Measurements from ENCODE around the gene MAGI3.

Gene MAGI3

GRCh38 chr1:113511269-113511668, 121.0 kb downstream of the MAGI3 start:
- DNase-seq (ENCODE audit: extremely low spot score), result no peak
- TF ChIP-seq CTCF (IDR thresholded peaks at IDR 0.05; ENCODE audit: control extremely low read depth, extremely low read depth, low read depth, missing control alignments), result no peak
- CTCF ChIA-PET, result no interaction called here
- POLR2A ChIA-PET, result no interaction called here

GRCh38 chr1:113515498-113515897, 125.2 kb downstream of the MAGI3 start:
- ChIA-PET CTCF (no interaction called here), POLR2A (no interaction called here)
- no peak for TF ChIP-seq CTCF (IDR thresholded peaks at IDR 0.05; ENCODE audit: control extremely low read depth, extremely low read depth, low read depth, missing control alignments)

GRCh38 chr1:113517346-113517745, 127.0 kb downstream of the MAGI3 start:
- no peak for DNase-seq (ENCODE audit: extremely low spot score)
- POLR2A ChIA-PET, result no interaction called here

More at GRCh38 chr1:113515498-113515897, 125.2 kb downstream of the MAGI3 start:
- DNase-seq (ENCODE audit: extremely low spot score), result no peak

GRCh38 chr1:113517983-113518382, 127.7 kb downstream of the MAGI3 start:
- DNase-seq (ENCODE audit: extremely low spot score), result no peak
- ChIA-PET POLR2A (no interaction called here), CTCF (no interaction called here)
- TF ChIP-seq CTCF (IDR thresholded peaks at IDR 0.05; ENCODE audit: control extremely low read depth, extremely low read depth, low read depth, missing control alignments), result no peak

More at GRCh38 chr1:113517346-113517745, 127.0 kb downstream of the MAGI3 start:
- CTCF ChIA-PET, result no interaction called here
- no peak for TF ChIP-seq CTCF (IDR thresholded peaks at IDR 0.05; ENCODE audit: control extremely low read depth, extremely low read depth, low read depth, missing control alignments)

GRCh38 chr1:113519556-113519955, 129.2 kb downstream of the MAGI3 start:
- CTCF ChIA-PET, result interaction anchor here (0.7 to 1.6 kb wide), 2 partner anchors 13 to 14 kb away, joined by 4 read pairs; no protein-coding TSS in a partner anchor
- no peak for TF ChIP-seq CTCF (IDR thresholded peaks at IDR 0.05; ENCODE audit: control extremely low read depth, extremely low read depth, low read depth, missing control alignments)
- POLR2A ChIA-PET, result no interaction called here
- no peak for DNase-seq (ENCODE audit: extremely low spot score)

GRCh38 chr1:113530021-113530420, 139.7 kb downstream of the MAGI3 start:
- DNase-seq (ENCODE audit: extremely low spot score), result no peak
- no peak for TF ChIP-seq CTCF (IDR thresholded peaks at IDR 0.05; ENCODE audit: control extremely low read depth, extremely low read depth, low read depth, missing control alignments)
- CTCF ChIA-PET, result no interaction called here
- POLR2A ChIA-PET, result no interaction called here

GRCh38 chr1:113531321-113531720, 141.0 kb downstream of the MAGI3 start:
- ChIA-PET POLR2A (no interaction called here), CTCF (no interaction called here)
- DNase-seq (ENCODE audit: extremely low spot score), result no peak
- TF ChIP-seq CTCF (IDR thresholded peaks at IDR 0.05; ENCODE audit: control extremely low read depth, extremely low read depth, low read depth, missing control alignments), result no peak

All from GM10248 (cell line).